ENCODE measurements around the gene OTOP3.

The OTOP3 gene

DNA sequence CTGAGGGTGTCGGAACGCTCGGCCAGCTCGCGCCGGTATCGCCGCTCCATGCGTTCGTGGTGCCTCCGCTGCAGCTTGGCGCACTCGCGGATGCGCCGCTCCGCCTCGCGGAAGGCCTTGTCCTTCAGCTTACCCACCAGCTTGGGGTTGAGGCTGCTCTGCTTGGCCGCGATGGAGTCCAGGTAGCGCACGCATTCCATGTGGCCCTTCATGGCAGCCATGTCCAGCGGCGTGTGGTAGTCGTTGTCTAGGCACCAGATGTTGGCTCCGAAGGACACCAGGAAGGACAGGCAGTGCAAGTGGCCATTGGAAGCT is 15.4 kb upstream of the OTOP3 start:
- TF ChIP-seq, protein P1, sequence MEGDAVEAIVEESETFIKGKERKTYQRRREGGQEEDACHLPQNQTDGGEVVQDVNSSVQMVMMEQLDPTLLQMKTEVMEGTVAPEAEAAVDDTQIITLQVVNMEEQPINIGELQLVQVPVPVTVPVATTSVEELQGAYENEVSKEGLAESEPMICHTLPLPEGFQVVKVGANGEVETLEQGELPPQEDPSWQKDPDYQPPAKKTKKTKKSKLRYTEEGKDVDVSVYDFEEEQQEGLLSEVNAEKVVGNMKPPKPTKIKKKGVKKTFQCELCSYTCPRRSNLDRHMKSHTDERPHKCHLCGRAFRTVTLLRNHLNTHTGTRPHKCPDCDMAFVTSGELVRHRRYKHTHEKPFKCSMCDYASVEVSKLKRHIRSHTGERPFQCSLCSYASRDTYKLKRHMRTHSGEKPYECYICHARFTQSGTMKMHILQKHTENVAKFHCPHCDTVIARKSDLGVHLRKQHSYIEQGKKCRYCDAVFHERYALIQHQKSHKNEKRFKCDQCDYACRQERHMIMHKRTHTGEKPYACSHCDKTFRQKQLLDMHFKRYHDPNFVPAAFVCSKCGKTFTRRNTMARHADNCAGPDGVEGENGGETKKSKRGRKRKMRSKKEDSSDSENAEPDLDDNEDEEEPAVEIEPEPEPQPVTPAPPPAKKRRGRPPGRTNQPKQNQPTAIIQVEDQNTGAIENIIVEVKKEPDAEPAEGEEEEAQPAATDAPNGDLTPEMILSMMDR (conservative IDR thresholded peaks at IDR 0.05; ENCODE audit: low read length) = no peak
- DNase-seq (ENCODE audit: low read depth) = no peak
- H3K4me3 ChIP-seq (ENCODE audit: low read length) = no peak overlapping the region

DNA sequence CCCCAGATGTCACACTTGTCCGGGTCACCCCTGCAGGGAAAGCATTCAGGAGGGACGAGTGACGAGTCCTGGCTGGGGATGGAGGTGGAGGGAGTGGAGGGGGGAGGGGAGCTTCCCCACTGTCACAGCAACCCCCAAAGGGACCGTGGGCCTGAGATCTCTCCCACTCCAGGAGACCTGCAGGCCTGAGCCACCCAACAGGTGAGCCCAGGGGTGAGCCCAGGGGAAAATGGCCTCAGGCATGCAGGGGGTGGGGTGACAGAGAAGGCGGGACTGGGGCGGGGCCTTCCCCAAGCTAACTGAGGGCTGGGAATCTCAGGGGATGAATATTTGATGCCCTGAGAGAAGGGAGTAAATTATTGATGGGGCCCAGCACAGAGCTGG is 15.1 kb upstream of the OTOP3 start:
- DNase-seq (ENCODE audit: low read depth) = no peak
- TF ChIP-seq, protein P1 (conservative IDR thresholded peaks at IDR 0.05; ENCODE audit: low read length) = no peak
- no peak overlapping the region for H3K4me3 ChIP-seq (ENCODE audit: low read length)

DNA sequence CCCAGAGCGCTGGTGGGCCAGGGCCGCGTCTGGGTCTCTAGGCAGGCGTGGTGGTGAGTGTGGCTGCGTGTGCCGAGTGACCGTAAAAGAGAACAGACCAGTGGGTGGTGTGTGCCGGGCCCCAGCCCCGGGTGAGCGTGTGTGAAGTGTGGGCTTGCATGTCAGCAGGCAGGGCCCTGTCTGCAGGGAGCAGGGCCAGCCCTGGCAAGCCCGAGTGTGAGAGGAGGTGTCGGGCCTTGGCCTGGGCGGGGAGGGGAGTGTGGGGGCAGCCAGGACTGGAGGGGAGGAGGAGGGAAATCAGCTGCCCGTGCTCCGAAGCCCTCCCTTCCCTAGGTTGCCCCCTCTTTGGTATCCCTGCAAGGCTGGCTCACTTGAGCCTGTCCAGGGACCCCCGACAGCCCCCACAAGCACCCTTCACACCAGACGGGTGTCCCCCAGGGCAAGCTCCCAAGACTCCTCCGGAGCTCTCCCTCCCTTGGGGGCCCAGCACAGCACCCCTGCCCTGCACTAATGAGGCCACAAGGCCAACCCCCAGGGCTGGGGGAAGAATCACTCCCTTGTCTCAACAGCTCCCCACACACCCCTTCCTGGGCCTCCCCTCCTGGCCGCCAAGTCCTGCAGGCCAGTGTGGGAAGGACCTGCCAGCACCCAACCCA is 14.5 kb upstream of the OTOP3 start:
- no peak overlapping the region for H3K4me3 ChIP-seq (ENCODE audit: low read length)
- DNase-seq (ENCODE audit: low read depth) = no peak
- TF ChIP-seq, protein P1 (conservative IDR thresholded peaks at IDR 0.05; ENCODE audit: low read length) = no peak

DNA sequence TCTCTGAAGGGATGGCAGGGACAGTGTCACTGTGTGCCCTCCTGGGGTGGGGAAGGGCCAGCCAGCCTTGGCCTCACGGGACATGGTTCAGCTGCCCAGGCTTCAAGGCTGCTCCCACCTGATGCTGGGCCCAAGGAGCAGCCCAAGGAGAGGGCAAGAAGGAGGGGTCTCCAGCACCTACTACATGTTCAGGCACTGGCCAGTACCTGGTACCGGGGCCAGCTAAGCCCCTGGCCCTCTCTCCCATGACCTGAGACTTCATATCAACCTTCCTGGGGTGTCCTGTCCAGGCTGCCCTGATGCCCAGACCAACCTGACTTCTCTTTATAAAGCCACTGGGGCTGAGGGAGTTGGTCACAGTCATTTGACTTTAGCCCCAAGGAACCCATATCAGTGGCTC is 13.9 kb upstream of the OTOP3 start:
- H3K4me3 ChIP-seq (ENCODE audit: low read length) = no peak overlapping the region
- TF ChIP-seq, protein P1 (conservative IDR thresholded peaks at IDR 0.05; ENCODE audit: low read length) = no peak
- DNase-seq (ENCODE audit: low read depth) = no peak

DNA sequence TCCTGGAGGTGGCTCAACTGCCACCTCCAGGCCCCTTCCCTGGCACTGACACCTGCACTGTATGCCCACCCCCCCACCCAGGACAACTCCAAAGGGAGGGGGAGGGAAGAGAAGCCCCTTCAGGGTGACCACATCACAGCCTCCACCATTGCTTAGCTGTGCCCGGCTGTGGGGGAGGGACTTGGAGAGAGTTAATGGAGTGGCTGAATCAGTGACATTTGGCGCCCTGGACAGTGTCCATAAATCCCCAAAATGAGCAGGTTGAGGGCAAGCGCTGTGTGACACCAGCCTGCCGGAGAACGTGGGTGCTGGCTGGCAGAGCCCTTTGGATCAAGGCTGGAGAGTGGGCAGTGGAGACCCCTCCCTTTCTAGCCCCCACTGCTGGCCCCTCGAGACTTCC is 13.5 kb upstream of the OTOP3 start:
- no peak for DNase-seq (ENCODE audit: low read depth)
- no peak overlapping the region for H3K4me3 ChIP-seq (ENCODE audit: low read length)
- TF ChIP-seq, protein P1 (conservative IDR thresholded peaks at IDR 0.05; ENCODE audit: low read length) = no peak

DNA sequence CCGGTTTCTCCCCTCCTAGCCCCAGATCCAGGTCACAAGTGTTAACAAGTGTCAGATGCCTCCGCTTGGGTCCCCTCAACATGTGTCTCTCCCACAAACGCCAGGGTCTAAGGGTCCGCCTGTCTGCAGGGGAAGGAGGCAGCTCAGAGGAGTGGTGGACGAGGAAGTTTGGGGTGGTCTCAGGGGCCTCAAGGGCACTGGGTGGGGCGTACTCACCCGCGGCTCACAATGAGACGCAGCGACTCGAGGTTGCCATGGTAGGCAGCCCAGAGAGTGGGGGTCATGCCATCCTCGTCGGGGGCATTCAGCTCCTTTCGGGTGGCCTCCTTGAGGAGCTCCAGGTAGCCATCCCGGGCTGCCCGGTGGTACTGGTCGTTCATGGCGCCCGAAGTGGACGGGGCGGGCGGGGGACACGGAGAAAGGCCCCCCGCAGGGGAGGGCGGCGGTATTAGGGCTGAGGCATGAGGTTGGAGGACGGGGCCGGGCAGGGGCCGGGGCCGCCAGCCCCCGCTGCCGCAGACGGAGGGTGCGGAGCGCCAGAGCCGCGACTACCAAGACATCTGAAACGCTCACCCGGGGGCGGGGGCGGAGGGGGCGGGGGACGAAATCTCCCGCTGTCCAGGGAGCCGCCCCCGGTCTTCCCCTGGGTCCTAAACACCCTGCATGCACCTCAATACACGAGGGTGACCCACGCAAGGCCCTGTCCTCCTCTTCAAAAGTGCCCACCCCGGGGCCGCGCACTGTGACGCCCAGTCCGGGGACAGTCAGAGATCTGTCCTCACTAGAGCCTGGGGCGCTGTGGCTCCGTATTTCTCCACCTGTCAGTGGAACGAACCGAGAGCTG is 12.8 kb upstream of the OTOP3 start, which contains the start of gene USH1G:
Gene USH1G (minus strand): TSS at position 562 of the 844 bp plus-strand sequence. CDS start 182 bp downstream, at position 380.
- no peak for DNase-seq (ENCODE audit: low read depth)
- TF ChIP-seq, protein P1 (conservative IDR thresholded peaks at IDR 0.05; ENCODE audit: low read length) = no peak
- no peak within 1 kb of the TSS for H3K4me3 ChIP-seq (ENCODE audit: low read length)
